ENCODE measurements around the gene TMED8.
"Not testable (repeated sequence)": the region's sequence is repeated elsewhere in the genome, so short reads cannot be mapped to it uniquely, and the experiment has no call there.

Gene TMED8

GRCh38 chr14:77338302-77338701 lies 38.6 kb downstream of the TMED8 start:
- TF ChIP-seq CTCF (IDR thresholded peaks at IDR 0.05; ENCODE audit: low read depth, low read length): no peak
- H3K4me3 ChIP-seq (ENCODE audit: low read depth, low read length): no peak overlapping the region
- DNase-seq (ENCODE audit: low read depth, low spot score): no peak
- in situ Hi-C loops (cut with HindIII; ENCODE audit: low sequenced_read_pairs): no loop called here

- TF ChIP-seq CTCF (IDR thresholded peaks at IDR 0.05; ENCODE audit: low read depth, low read length): no peak
- in situ Hi-C loops (cut with HindIII; ENCODE audit: low sequenced_read_pairs): no loop called here
- DNase-seq (ENCODE audit: low read depth, low spot score): no peak
- no peak overlapping the region for H3K4me3 ChIP-seq (ENCODE audit: low read depth, low read length)
Measured at GRCh38 chr14:77337880-77338279, 39.0 kb downstream of the TMED8 start.

GRCh38 chr14:77337255-77337654 lies 39.6 kb downstream of the TMED8 start:
- H3K4me3 ChIP-seq (ENCODE audit: low read depth, low read length); in situ Hi-C loops (cut with HindIII; ENCODE audit: low sequenced_read_pairs); DNase-seq (ENCODE audit: low read depth, low spot score): not testable (repeated sequence)

- TF ChIP-seq CTCF (IDR thresholded peaks at IDR 0.05; ENCODE audit: low read depth, low read length): no peak
- H3K4me3 ChIP-seq (ENCODE audit: low read depth, low read length): no peak overlapping the region
- in situ Hi-C loops (cut with HindIII; ENCODE audit: low sequenced_read_pairs): no loop called here
- no peak for DNase-seq (ENCODE audit: low read depth, low spot score)
Measured at GRCh38 chr14:77335576-77335975, 41.3 kb downstream of the TMED8 start.

- no peak for TF ChIP-seq CTCF (IDR thresholded peaks at IDR 0.05; ENCODE audit: low read depth, low read length)
- no peak overlapping the region for H3K4me3 ChIP-seq (ENCODE audit: low read depth, low read length)
- in situ Hi-C loops (cut with HindIII; ENCODE audit: low sequenced_read_pairs): no loop called here
- DNase-seq (ENCODE audit: low read depth, low spot score): no peak
Measured at GRCh38 chr14:77329872-77330271, 47.0 kb downstream of the TMED8 start.

- H3K4me3 ChIP-seq (ENCODE audit: low read depth, low read length): no peak overlapping the region
- no peak for TF ChIP-seq CTCF (IDR thresholded peaks at IDR 0.05; ENCODE audit: low read depth, low read length)
- in situ Hi-C loops (cut with HindIII; ENCODE audit: low sequenced_read_pairs): no loop called here
- no peak for DNase-seq (ENCODE audit: low read depth, low spot score)
Measured at GRCh38 chr14:77327111-77327510, 49.8 kb downstream of the TMED8 start.

- no peak for DNase-seq (ENCODE audit: low read depth, low spot score)
- in situ Hi-C loops (cut with HindIII; ENCODE audit: low sequenced_read_pairs): no loop called here
Measured at GRCh38 chr14:77325746-77326094, 51.2 kb downstream of the TMED8 start.

More at GRCh38 chr14:77325746-77326094, 51.2 kb downstream of the TMED8 start:
- no peak for TF ChIP-seq CTCF (IDR thresholded peaks at IDR 0.05; ENCODE audit: low read depth, low read length)
- H3K4me3 ChIP-seq (ENCODE audit: low read depth, low read length): no peak overlapping the region
